ELF-1 (cell line): ENCODE measurements around the gene CTBP2.

Experiments
- DNase-seq: peaks from one replicate; pipeline ENCODE4 v3.0.0-alpha.2; 2016; ENCODE audit warnings: low read depth, low spot score

CTBP2 gene

DNA sequence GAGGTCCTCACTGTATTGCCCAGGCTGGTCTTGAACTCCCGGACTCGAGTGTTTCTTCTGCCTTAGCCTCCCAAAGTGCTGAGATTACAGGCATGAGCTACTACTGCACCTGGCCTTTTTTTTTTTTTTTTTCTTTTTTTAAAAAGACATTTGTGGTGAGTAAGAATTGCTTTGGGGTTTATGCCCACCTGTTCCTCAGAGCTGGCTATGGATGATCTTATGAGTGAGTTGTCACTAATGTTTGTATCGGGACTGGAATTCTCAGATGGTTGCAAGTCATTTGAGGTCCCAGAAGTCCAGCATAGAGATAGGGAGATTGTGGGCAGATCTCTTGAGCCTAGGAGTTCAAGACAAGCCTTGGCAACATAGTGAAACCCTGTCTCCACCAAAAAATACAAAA lies 183.2 kb downstream of the CTBP2 start:
- DNase-seq: no peak

DNA sequence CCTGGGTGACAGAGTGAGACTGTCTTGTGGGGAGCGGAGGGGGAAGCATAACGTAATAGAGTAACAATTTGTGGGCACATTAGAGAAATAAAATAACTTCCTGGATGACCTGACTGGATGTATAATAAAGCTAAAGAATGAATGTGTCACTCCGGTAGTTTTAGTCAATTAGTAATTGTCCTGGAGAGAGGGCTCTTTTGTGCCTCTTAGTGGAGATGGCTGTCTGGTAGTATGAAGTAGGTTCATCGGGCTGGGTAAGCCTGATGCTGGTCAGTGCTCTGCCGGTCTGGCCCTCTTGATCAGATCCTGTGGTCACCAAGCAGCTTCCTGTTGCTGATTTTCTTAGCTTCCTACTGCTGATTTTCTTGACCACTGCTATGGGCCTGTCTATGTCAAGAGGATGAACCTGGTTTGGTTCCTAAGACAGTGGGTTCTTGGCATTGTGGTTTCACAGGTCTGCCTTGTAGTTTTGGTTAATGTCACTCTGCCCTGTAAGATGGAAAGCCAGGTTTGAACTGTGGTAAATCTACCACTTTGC lies 184.3 kb downstream of the CTBP2 start:
- DNase-seq: no peak

DNA sequence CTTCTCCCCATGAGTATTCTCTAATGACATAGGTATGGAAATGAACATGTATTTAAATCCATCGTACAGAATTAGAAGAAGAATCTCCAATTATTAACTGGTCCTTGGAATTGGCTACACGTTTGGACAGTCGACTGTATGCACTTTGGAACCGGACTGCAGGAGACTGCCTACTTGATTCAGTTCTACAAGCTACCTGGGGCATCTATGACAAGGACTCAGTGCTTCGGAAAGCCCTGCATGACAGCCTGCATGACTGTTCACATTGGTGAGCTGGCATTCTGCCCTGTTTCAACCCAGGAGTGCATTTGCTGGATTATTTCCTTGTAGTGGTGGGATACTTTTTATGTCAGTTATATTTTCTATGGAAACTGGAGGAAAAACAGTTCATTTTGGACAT lies 186.2 kb downstream of the CTBP2 start:
- DNase-seq: no peak

- DNase-seq: no peak
Measured at GRCh38 chr10:124972637-124973036, 187.7 kb downstream of the CTBP2 start.

- no peak for DNase-seq
Measured at GRCh38 chr10:124971276-124971675, 189.1 kb downstream of the CTBP2 start.

DNA sequence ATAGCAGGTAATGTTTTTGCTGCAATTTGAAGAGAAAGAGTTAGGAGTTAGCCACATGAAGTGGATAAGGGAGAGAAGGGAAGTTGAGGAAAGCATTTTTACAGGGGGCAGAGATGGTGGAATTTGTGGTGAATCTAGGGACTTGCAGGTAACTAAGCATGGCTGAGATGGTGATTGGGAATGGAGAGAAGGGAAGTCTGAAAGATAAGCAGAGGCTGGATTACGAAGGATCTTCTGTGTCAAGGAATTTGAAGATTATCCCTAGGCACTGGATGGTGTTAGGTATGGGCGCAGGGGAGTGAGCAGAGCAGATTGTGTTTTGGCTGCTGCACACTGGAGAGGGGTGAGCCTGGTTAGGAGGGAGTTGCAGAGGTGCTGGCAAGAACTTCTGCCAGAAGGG lies 193.1 kb downstream of the CTBP2 start:
- no peak for DNase-seq

DNA sequence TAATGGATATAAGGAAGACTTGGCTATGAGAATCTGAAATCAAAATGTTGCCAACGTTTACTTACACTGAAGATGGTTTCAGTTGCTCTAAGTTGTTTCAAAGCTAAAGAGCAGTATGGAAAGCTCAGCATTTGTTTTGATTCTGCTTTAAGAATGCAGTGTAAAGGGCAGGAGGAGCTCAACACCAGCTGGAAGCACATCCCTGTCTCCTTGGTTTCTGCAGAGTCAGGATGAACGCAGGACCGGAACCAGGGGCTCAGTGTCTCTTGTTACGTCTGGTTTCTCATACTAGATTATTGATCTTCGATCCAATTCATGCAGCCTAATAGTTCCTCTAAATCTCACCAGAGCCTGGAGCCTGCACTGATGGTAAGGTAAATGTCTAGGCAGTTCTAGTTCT lies 194.4 kb downstream of the CTBP2 start:
- DNase-seq: no peak

- no peak for DNase-seq
Measured at GRCh38 chr10:124963866-124964720, 196.3 kb downstream of the CTBP2 start.

GRCh38 chr10:124962421-124962820 lies 197.9 kb downstream of the CTBP2 start:
- no peak for DNase-seq

GRCh38 chr10:124961248-124961570 lies 199.2 kb downstream of the CTBP2 start:
- DNase-seq: no peak

- no peak for DNase-seq
Measured at GRCh38 chr10:124959564-124959963, 200.8 kb downstream of the CTBP2 start.

DNA sequence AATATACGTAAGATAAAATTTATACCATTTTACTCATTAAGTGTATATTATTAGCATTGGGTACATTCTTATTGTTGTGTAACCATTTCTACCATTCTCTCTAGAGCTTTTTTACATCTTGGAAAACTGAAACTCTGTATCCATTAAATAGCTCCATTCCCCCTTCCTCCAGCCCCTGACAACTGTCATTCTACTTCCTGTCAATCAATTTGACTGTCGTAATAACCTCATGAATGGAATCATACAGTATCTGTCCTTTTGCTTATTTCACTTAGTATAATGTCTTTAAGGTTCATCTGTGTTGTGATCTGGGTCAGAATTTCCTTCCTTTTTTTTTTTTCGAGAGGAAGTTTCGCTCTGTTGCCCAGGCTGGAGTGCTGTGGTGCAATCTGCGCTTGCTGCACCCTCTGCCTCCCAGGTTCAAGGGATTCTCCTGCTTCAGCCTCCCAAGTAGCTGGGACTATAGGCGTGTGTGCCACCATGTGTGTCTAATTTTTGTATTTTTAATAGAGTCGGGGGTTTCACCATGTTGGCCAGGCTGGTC lies 202.9 kb downstream of the CTBP2 start:
- no peak for DNase-seq

- DNase-seq: no peak
Measured at GRCh38 chr10:124956764-124957163, 203.6 kb downstream of the CTBP2 start.

DNA sequence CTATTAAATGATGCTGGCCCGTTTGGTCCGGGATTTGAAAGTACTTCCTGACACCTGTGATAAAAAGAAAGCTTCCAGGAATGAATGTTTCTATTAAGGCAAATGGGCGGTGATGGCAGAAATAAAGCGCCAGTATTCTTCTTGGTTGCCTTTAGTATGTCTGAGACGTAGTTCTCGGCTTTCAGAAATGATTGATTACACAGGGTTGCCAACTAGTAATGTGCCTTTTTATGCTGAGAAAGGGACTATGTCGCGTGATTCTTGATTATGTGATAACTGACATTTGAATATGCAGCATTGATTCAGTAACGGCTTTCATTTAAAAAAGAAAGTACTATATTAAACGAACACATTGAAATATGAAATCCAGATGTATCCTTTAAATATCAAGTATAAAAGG lies 204.5 kb downstream of the CTBP2 start:
- no peak for DNase-seq

DNA sequence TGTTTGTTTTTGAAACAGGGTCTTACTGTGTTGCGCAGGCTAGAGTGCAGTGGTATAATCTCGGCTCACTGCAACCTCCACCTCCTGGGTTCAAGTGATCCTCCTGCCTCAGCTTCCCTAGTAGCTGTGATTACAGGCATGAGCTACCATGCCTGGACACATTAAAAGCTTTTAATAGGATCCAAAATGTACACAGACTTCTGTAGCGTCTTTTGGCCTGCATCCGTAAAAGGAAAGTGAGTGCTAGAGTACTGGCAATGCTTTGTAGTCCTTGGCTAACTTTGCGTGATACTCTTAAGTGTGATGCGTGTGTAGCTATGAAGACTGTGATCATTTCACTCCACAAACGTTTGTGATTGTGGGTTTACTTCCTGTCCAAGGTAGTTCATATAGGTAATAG lies 205.1 kb downstream of the CTBP2 start:
- DNase-seq: no peak

DNA sequence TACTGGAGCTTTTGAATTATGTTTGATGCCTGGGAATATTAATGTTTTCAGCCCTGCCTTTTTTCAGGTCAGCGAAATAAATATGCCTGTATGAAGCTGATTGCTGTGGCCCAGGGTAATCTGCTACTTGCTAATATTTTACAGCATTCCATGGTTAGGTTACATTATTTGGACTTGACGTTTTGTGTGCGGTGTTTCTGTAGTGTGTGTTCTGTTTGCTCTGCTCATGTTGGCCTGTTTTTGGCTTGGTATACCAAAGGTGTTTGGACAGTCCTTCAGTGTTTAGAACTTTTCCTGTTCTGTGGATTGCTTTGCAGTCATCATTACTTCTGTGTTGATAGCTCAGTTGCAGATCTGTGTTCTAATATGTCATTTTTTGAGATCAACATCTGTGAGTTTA lies 206.9 kb downstream of the CTBP2 start:
- DNase-seq: no peak

- DNase-seq: peak; percentile 85
Measured at GRCh38 chr10:124952123-124952522, 208.2 kb downstream of the CTBP2 start.

DNA sequence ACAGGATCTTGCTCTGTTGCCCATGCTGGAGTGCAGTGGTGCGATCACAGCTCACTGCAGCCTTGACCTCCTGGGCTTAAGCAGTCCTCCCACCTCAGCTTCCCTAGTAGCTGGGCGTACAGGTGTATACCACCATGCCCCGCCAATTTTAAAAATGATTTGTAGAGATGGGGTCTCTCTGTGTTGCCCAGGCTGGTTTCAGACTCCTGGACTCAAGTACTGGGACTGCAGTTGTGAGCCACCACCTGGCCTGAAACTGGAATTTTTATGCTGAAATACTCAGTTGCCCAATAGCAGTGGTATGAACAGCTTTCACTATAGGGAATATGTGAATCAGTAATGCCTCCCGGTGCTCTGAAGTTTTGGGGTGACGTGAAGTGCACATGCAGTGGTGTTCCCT lies 210.8 kb downstream of the CTBP2 start:
- no peak for DNase-seq

DNA sequence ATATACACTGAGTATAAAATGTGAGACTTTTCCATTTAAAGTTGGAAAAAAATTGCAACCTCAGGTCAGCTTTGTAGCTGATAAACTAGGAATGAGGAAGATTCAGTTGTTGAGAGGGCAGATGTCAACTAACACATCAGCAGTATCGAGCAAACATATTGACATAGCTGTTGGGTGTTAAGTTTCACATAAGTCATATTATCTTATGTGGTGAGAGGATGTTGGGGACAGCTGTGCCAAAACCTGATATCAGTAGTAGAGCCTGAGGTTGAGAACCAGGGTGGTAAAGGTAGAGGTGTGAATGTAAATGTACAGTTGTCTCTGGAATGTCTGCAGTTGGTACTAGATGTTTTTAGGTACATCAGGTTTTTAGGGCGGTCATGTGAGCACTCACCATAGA lies 213.4 kb downstream of the CTBP2 start:
- no peak for DNase-seq

- DNase-seq: no peak
Measured at GRCh38 chr10:124944982-124945381, 215.4 kb downstream of the CTBP2 start.

DNA sequence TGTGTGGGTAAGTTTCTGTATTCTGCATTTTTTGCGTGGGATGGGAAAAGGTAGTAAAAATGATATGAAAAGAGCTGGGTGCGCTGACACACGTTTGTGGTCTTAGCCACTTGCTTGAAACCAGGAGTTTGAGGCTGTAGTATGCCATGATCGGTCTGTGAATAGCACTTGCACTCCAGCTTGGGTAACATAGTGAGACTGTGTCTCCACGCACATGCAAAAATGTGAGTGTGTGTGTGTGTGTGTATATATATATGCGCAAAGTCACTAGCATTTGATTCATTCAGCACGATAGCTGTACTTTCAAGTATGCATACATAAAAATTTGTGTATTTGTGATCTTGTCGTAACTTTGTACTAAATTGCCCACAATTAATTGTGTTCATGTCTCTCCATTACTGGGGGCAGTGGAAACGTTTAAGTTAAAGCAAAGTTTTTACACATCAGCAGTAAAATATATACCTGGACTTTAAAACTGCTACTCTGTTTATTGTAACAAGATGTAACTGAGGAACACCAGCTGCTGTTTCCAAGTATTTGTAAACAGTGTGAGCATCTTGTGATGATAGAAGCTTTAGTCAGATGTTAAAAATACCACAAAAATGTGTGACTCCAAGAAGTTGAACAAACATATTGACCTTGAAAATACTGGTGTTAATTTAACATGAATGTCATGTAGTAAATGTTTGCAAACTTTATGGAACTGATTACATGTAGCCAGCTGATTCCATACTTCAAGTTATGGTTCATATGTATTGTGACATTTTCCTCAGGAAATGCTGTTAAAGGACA lies 216.9 kb downstream of the CTBP2 start:
- DNase-seq: no peak

GRCh38 chr10:124942317-124943169 lies 217.8 kb downstream of the CTBP2 start:
- DNase-seq: no peak
